PFSK-1 (cell line): Measurements from ENCODE around the gene TSC22D2.

Experiments used
- FOXP2 ChIP-seq: optimal IDR thresholded peaks from 2 replicates; pipeline ENCODE3; 2011; ENCODE audit warnings: borderline replicate concordance, control low read depth, inconsistent platforms; ENCODE audit not compliant: insufficient read depth; ENCODE audit errors: extremely low read length, extremely low read depth
- POLR2AphosphoS5 ChIP-seq: IDR thresholded peaks from 2 replicates; pipeline ENCODE4 v1.6.1; 2012; ENCODE audit warnings: low read depth, mild to moderate bottlenecking, control low read depth, low read length, moderate library complexity
- REST ChIP-seq, 2 experiments: IDR thresholded peaks; 2 replicates each; pipeline versions ENCODE4 v1.6.1 to v1.8.0; 2011 to 2012; ENCODE audit warnings: low read depth in 2 of 2, low read length in 2 of 2, control low read depth in 1 of 2, inconsistent platforms in 1 of 2, mild to moderate bottlenecking in 1 of 2, moderate library complexity in 1 of 2; ENCODE audit not compliant: insufficient read depth in 1 of 2
- SIN3A ChIP-seq: IDR thresholded peaks from 2 replicates; pipeline ENCODE4 v1.6.1; 2012; ENCODE audit warnings: mild to moderate bottlenecking, low read length, moderate library complexity, borderline replicate concordance; ENCODE audit not compliant: insufficient read depth
- TAF1 ChIP-seq: IDR thresholded peaks from 2 replicates; pipeline ENCODE4 v1.6.1; 2012; ENCODE audit warnings: low read length, control low read depth, borderline replicate concordance; ENCODE audit not compliant: insufficient read depth

The TSC22D2 gene

GRCh38 chr3:150377601-150378300, 30.3 kb upstream of the TSC22D2 start:
- no peak for TF ChIP-seq POLR2AphosphoS5

DNA sequence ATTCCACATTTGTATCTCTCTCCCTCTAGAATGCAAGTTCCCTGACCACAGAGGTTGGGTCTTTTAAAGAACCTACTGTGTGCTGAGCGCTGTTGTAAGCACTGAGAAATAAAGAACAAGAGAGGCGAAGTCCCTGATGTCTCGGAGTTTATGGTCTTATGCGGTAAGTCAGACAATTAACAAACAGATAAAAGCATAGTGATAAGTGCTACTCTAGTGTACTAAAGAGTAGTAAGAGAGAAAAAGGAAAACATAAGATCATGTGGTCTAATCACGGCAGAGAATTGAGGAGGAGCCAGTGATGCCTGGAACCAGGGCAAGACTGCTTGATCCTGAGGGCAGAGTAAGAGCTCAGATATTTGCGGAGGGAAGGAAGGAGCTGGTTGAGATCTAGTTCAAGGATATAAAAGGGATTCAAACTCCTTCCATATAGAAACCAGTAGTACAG, 29.8 kb upstream of the TSC22D2 start:
- TF ChIP-seq POLR2AphosphoS5 = no peak
- TF ChIP-seq SIN3A = no peak
- no peak for TF ChIP-seq REST (IDR thresholded peaks at IDR 0.05; ENCODE audit: insufficient read depth in 1 of 2, low read depth in 2 of 2, low read length in 2 of 2)
- TF ChIP-seq FOXP2 = no peak
- TF ChIP-seq TAF1 = no peak

DNA sequence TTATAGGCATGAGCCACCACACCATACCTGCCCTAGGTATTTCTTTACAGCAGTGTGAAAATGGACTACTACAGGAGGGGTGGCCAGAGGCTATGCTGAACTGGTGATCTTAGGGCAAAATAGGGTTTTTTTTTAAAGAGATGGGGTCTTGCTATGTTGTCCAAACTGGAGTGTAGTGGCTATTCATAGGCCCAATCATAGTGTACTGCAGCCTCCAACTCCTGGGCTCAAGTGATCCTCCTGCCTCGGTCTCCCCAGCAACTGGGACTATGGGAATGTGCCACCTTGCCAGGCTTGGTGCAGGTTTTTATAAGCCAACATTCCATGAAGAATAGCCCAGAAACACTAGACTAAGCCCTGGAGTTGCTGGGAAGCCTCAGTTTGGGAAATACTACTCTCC, 28.6 kb upstream of the TSC22D2 start:
- no peak for TF ChIP-seq FOXP2

DNA sequence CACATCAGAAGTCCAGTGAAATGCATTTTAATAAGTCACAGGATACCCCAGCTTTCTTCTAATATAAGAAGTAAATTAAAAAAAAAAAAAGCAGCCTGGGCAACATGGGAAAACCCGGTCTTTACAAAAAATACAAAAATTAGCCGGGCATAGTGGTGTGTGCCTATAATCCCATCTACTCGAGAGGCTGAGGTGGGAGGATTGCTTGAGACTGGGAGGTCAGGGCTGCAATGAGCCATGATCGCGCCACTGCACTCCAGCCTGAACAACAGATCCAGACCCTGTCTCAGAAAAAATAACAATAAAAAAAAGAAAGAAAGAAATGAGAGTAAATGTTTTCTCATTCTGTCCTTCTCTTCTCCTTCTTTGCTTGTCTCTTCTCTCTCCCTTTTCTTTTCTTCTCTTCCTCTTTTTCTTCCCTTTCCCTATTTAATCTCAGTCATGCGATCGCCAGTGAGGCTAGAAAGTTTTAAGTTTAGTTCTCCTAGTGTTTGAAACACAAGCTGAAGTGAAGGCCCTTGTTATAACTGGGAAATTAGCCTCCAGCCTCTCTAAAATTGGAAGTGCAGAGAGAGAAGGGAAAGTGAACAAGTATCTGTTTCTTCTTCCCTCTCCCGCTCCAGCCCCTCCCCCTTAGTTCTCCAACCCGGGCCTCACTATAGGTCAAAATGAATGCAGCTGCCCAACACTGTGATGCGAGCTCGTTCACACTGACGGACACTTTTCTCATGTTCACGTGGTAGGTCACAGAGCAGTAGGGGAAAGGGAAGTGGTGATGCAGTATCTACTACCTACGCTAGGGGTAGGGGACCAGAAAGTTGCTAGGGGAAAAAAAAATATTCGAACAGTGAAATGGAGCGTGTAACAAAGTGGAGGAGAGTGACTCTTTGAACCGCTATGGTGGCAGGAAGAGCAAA, 23.5 kb upstream of the TSC22D2 start:
- TF ChIP-seq TAF1 (no peak), FOXP2 (no peak), REST (IDR thresholded peaks at IDR 0.05; ENCODE audit: insufficient read depth in 1 of 2, low read depth in 2 of 2, low read length in 2 of 2) (no peak), SIN3A (no peak), POLR2AphosphoS5 (no peak)

DNA sequence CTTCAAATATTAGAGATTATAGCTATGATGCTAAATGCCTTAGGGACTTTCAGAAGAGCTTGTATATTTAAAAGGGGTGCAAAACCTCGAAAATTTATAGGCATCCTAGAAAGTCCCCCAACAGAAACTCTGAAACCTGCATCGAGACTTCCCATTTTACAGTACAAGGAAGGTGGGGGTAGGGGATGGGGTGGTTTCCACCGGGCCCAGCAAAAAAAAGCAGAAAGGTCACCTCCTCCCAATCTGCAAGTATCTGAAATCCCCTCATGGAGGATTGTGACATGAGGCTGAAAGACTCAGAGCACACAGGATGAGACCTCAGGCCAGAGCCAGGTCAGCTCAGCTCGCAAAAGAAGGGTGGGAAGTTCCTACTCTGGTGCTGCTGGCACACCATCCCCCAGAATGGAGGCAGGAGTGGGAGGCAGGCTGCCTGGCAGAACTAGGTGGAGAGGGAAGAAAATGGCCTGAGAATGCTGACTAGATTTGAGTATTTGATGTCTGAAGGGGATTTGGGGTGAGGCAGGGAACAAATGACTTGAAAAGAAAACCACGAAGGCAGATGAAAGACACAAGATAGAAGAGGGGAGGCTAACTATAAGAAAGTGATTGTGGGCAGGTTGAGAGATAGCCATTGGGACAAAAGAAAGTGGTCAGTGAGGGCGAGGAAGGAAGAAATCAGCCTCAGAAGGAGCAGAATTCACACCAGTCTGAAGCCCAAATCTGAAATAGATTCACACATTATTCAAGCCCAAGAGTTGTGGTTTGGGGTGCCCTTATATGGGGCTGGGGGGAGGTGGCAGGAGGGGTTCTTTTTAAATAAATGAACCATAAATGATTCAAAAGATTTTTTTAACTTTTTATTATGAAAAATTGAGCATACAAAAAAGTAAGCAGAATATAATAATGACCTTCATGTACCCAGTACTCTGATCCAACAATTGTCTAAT, 22.5 kb upstream of the TSC22D2 start:
- no peak for TF ChIP-seq REST (IDR thresholded peaks at IDR 0.05; ENCODE audit: insufficient read depth in 1 of 2, low read depth in 2 of 2, low read length in 2 of 2)
- TF ChIP-seq FOXP2 = no peak
- TF ChIP-seq TAF1 = no peak
- TF ChIP-seq POLR2AphosphoS5 = no peak
- TF ChIP-seq SIN3A = no peak
